Measurements from ENCODE around the gene FOXC2.
"Not testable (repeated sequence)": the region's sequence is repeated elsewhere in the genome, so short reads cannot be mapped to it uniquely, and the experiment has no call there.

The FOXC2 gene

DNA sequence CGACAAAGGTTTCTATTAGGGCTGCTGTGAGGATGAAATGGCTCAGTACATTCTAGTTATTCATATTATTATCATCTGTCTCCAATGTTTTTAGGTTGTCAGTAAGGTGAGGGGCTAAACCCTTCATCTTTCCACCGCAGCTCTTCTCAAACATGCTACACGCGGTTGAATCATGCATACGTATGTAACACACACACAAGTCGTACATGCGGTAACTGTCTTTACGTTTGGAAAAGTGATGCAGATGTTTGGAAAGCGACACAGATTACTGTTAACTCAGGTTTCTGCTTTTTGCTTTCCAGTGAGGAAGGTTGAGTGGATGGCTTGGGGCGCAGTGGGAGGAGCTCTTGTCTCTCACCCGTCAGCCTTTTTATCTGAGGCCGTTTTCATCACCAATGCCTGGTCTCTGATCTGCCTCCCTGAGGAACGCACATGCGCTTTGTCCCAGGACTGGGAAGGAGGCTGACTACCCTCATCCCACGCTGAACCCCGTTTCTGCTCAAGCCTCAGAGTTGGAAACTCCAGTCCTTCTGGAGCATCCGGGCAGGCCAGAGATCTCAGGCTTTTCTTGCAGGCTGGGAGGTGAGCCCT lies 8.6 kb downstream of the FOXC2 start:
- no peak for DNase-seq

DNA sequence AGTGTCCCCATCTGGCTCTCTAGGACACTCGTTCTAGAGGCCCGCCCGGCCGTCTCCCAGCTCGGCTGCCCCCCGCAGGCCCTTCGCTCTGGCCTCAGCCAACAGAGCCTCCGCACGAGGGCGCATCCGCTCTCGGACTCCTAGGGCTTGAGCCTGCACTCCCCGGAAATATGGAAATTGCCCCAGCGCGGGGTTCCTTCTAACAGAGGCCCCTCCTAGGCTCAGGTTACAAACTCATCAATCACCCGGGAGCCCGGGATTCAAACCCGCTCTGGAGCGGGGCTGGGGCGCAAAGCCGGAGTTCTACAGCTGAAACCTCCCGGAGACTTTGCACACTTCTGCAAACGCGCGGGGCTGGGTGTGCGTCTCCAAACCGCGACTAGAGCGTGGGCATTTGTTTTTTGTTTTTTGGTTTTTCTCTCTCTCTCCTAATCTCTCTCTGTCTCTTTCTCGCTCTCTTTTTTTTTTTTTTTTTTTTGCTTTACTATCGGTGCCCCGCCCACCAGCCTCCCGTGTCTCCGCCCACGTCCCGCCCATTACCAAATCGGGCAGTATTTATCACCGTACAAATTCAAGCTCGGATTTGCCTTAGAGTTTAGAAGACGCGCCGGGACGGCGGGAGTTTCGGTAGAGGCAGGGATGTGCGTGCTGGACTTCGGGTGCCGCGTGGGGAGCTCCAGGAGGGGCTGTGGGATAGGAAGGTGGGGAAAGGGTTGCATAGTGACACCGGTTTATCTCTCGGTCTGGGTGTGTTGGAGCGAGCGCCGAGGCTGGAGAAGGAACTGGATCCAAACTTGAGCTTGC lies 9.3 kb downstream of the FOXC2 start:
- peak; percentile 23 to 35 for DNase-seq

DNA sequence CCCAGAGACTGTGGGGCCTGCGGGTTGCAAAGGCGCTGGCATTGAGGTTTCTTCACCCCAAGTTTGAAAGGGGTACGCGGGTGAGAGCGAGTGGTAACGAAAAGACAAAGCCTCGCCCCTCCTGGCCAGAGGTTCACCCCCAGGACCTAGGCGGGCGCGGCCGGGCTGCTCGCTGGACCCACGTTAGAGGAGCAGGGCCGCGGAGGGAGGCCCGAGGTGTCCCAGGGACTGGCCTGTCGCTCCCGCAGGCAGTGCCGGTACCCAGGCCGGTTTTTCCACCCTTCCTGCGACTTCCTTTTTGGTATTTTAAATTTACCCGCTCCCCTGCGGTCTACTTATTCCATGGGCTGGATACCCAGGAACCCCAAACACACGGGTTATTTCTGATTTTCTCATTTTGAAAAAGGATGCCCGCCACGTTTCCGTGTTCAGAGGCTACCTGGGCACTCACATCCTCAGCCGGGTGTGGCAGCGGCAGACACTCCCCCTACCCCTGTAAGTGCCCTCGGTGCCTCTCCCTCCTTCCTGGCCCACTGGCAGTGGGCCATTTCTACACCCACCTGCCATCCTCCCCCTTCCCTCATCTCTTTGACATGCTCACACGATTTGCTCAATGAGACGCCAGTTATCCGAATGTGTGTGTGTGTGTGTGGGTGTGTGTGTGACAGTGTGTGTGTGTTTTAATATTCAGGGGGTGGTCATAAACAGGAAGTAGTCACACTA lies 10.1 kb downstream of the FOXC2 start:
- no peak for DNase-seq

DNA sequence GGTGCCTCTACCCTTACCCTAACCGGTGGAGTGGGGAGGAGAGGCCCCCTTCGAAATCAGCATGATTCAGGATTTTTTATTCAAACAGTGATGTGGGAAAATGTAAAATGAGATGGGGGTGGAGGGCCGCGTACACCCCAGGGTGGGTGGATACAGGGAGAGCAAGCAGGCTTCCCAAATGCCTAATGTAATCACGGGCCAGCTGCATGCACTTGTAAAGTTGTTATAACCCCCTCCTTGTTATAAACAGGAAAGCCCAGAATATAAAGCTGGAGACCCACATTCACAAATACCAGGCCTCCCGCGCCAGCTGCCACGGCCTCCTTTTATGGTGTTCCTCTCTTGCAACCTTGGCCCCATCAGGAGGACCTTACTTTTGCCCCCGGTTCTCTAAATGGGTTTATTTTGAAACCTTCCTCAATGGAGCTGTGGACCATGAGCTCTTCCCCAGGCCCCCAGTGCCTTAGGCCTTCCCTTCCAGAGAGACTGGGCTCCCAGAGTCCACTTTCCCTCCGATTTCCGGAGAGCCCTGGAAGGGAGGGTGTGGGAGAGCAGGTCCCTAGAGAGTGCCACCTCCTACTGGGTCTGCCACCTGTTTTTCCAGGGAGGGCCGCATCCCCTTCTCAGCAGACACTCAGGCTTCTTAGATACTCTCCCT lies 10.8 kb downstream of the FOXC2 start:
- DNase-seq = no peak

DNA sequence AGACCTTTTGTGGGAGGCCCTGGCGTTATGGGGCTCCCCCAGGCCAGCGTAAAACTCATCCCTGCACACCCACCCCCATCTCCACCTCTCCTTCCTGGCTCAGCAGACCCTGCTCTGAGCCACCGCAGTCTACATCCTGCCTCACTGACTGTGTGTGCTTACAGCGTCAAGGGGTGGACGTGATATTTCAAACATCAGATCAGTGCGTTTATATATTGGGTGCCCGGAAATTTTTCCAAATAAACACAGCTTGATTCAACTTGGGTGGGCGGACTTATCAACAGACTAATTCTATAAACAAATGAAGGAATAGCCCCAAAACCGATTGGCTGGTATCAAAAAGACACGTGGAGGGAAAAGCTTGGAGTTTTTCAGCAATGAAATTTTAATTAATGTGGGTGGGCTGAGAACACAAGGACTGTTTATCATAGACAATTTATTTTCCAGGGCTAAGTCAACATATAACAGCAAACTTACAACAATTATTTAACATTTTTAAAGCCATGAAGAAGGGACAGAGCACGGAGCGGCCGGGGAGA lies 11.5 kb downstream of the FOXC2 start, which contains the start of gene FOXL1:
FOXL1 (plus strand) TSS at position 489 of the 539 bp plus-strand sequence. CDS start 175 bp downstream, outside the sequence.
- DNase-seq = no peak

DNA sequence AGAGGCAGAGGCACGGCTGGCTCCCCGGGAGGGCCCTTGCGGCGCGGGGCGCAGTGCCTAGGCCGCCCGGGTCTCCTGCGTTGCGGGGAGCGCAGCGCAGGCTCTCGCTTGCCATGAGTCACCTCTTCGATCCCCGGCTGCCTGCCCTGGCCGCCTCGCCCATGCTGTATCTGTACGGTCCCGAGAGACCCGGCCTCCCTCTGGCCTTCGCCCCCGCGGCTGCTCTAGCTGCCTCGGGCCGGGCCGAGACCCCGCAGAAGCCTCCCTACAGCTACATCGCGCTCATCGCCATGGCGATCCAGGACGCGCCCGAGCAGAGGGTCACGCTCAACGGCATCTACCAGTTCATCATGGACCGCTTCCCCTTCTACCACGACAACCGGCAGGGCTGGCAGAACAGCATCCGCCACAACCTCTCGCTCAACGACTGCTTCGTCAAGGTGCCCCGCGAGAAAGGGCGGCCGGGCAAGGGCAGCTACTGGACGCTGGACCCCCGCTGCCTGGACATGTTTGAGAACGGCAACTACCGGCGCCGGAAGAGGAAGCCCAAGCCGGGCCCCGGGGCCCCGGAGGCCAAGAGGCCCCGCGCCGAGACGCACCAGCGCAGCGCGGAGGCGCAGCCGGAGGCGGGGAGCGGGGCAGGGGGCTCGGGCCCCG lies 12.1 kb downstream of the FOXC2 start:
- no peak for DNase-seq

DNA sequence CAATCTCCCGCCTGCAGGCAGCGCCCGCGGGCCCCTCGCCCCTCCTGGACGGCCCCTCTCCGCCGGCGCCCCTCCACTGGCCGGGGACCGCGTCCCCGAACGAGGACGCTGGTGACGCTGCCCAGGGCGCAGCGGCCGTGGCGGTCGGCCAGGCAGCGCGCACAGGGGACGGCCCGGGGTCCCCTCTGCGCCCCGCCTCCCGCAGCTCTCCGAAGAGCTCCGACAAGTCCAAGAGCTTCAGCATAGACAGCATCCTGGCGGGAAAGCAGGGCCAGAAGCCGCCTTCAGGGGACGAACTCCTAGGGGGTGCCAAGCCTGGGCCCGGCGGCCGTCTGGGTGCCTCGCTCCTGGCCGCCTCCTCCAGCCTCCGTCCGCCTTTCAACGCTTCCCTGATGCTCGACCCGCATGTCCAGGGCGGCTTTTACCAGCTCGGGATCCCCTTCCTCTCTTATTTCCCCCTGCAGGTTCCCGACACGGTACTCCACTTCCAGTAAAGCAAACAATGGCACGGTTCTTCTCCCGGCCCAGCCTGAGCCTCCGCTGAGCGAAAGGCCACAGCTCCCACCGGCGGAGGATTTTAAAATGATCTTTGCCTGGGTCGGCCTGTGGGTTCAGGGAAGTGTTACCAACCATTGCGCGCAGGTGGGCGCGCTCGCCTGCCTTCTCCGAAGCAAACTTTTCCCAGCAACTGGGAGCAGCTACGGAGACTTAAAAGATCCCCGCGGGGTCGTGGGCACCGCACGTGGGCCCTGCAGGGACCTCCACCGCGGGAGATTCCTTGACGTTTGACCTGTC lies 12.8 kb downstream of the FOXC2 start:
- no peak for DNase-seq

DNA sequence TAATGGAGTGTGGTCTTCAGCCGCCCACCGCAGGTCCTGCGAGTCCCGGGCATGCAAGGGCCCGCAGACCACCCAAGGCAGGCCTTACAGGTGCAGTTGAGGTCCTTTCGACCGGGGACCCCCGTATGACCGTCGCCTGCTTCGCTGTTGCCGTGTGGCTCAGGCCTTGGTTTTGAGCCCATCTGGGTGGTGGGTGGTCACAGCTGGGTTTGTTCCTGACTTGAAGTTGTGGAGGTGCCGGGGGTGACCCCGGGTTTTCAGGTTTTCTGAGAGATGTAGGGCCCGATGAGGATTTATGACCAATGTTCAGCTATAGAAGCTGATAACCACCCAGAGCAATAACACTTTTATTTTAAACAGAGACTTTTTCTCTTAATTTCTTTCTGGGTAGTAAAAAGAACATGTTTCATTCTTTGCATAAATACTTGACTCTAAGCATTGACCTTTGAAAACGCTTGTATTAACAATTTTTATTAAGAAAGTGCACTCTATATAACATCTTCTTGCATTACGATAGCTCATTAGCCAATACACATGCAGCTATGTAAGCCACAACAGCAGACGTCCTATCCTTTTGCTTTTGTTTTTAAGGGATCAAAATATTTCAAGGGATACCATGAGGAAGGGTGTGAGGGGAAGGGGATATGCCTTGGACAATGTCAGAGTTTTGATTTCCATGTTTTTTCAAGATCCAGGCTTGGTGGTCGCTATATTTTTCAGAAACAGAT lies 13.6 kb downstream of the FOXC2 start:
- DNase-seq = no peak

DNA sequence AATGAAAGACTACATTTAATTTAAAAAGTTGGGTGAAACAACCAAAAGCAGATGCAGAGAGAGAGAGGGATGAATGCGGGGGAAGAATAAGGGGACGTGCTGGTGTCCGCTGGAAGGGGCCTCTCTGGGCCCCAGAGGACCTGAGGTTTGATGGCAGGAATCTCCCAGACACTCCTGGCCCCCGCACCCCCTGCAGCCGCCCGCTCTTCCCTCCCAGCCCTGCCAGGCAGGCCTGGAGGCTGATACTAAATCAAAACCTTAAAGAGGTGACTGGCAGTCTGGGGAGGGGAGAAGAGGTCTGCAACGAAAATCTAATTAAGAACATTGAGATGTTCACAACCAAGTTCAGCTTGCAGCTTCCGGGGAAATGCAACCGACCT lies 14.2 kb downstream of the FOXC2 start:
- no peak for DNase-seq

DNA sequence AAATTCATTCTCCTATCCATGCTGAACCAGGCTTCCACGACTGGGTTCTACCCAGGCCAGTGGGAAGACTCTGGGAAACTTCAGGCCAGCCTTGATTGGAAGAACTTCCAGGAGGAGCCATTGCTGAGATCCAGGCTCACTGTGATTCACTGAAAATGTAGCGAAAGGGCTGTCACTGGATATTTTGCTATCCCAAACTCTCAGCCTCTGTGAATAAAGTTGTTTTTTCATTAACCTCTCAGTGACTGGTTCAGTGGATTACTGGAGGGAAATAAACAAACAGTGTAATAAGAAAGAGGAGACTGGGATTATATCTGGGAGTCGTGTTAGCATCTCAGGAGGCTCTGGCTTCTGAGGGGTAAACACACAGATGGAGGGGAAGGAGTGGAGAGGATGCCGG lies 14.8 kb downstream of the FOXC2 start:
- no peak for DNase-seq

GRCh38 chr16:86584071-86584685 lies 17.5 kb downstream of the FOXC2 start:
- no peak for DNase-seq

- DNase-seq = no peak
Measured at GRCh38 chr16:86584726-86585721, 18.4 kb downstream of the FOXC2 start.

DNA sequence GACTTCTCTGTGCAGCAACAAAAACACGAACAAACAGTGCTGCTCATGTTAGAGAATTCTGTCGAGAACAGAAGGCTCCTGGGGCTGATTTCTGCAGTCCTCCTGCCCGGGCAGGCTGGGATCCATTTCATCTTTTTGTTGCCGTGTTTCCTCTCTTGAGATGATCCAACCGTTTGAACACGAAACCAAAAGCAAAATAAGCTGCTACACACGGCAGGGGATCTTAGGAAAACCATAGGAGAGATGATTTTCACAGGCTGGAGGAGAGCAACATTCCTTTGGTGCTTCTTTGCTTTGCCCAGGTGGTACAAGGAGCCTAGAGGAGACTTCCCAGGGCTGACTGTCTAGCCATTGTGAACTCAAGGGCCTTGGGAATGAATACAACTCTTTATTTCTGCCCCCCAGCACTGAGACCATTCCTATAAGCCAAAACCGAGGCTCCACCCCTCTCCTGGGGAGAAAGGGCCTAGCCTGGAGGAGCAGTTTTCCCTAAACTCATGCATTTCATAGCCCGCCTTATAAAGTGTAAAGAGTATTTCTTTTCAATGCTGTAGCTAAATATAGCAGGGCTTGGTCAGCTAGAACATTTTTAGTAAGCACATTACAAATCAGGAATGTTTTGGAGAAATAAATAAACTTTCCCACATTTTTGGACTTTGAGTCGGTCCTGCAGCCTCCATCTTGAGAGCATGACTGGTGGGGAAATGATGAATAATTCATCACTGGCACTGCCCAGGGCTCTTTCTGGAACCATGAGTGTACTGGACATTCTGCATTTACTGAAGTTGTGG lies 19.4 kb downstream of the FOXC2 start:
- DNase-seq = no peak

GRCh38 chr16:86587487-86587886 lies 20.9 kb downstream of the FOXC2 start:
- no peak for DNase-seq

DNA sequence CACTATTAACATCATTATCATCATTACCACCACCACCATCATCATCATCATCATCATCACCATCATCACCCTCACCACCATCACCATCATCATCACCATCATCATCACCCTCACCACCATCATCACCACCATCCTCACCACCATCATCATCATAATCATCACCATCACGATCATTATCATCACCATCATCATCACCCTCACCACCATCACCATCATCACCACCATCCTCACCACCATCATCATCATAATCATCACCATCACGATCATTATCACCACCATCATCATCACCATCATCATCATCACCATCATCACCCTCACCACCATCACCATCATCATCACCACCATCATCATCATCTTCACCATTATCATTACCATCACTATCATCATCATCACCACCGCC lies 21.3 kb downstream of the FOXC2 start:
- not testable (repeated sequence) for DNase-seq

DNA sequence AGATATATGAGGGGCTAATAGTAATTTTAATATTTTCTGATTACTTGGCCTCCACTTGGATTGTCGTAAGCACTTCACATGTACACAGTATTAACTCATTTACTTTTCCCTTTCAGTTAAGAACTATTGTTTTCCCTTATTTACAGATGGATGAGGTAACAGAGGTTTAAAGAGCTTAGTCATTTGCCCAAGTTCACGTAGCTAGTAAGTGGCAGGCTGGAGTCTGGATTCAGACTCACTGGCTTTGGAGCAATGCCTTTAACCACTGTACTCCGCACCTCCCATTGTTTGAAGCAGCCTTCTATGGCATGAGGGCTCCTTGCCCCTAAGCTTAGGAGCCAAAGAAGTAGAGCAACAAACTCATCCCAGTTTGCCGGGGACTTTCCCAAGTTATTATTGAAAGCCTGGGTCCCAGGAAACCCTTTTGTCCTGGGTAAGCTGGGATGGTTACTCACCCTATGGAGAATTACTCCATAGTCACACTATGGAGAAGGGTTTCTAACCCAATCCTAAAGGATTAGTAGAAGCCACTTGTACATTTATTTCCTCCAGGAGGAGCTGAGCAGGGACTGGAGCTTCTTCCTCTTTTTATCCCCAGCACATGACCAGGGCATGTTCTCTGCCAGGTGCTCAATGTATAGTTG lies 24.0 kb downstream of the FOXC2 start:
- no peak for DNase-seq

GRCh38 chr16:86591270-86591669 lies 24.6 kb downstream of the FOXC2 start:
- DNase-seq = no peak
